GM12801 (cell line): Measurements from ENCODE around the gene NEXN.

Experiments used
- TF ChIP-seq, protein P1 (sequence below): IDR thresholded peaks from one replicate; pipeline ENCODE4 v1.5.1; 2011; ENCODE audit warnings: control low read depth; ENCODE audit not compliant: insufficient read length; ENCODE audit errors: extremely low read depth

NEXN gene

GRCh38 chr1:77858725-77859124, 29.7 kb upstream of the NEXN start:
- TF ChIP-seq, protein P1, sequence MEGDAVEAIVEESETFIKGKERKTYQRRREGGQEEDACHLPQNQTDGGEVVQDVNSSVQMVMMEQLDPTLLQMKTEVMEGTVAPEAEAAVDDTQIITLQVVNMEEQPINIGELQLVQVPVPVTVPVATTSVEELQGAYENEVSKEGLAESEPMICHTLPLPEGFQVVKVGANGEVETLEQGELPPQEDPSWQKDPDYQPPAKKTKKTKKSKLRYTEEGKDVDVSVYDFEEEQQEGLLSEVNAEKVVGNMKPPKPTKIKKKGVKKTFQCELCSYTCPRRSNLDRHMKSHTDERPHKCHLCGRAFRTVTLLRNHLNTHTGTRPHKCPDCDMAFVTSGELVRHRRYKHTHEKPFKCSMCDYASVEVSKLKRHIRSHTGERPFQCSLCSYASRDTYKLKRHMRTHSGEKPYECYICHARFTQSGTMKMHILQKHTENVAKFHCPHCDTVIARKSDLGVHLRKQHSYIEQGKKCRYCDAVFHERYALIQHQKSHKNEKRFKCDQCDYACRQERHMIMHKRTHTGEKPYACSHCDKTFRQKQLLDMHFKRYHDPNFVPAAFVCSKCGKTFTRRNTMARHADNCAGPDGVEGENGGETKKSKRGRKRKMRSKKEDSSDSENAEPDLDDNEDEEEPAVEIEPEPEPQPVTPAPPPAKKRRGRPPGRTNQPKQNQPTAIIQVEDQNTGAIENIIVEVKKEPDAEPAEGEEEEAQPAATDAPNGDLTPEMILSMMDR = no peak

GRCh38 chr1:77859248-77859647, 29.2 kb upstream of the NEXN start:
- TF ChIP-seq, protein P1 = no peak

DNA sequence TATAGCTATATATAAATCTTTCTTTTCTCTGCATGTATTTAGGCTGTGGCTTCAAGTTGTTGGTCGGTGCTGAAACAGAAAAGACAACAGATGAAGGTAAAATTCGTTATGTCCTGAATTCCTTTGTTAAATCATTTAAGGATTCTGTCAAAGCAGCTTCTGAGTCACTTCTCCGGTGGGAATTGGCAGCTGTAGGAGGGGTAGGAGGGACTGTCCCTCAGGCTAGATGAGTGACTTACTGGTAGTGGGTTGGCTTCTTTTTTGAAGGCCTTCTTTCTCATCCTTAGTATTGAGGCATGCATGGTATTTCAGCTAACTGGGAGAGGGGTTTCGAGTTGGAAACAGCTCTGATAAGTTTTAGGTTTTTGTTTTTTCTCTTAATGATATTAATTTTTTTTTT, 22.1 kb upstream of the NEXN start:
- TF ChIP-seq, protein P1 = no peak

DNA sequence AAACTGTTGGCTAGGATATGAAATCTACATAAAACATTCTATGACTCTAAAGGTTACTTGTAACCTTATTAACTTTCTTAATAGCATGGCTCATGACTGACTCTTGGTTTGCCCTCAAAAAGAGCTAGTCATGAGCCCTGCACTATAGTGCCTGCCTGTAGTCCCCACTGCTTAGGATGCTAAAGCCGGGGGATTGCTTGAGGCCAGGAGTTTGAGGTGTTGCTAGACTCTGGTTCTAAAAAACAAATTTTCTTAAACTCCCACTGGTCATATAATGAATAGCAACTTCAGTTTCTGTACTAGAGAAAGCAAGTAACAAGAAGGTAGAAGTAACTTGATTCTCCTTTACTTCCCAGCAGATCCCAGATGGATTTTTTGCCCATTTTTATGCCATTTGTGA, 15.8 kb upstream of the NEXN start:
- TF ChIP-seq, protein P1 = no peak

DNA sequence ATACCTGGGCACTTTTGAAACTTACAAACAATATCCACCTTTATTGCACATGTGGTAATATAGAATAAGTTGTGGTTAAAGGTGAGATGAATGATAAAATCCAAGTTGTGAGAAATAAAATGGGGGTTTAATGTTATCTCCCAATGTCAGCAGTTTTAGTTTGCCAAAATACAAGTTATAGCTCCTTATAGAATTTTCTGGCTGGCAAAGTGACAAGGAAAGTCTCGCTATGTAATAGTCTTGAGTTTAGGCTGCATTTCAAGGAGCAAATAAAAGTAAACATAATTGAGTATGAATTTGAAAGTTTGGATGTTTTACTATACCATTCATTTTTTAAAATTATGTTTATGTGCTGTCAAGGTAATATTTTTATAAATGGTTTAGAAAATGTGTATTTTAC, 15.0 kb upstream of the NEXN start:
- TF ChIP-seq, protein P1 = no peak

GRCh38 chr1:77874804-77875445, 13.5 kb upstream of the NEXN start:
- TF ChIP-seq, protein P1 = no peak

- TF ChIP-seq, protein P1 = no peak
Measured at GRCh38 chr1:77876884-77877283, 11.5 kb upstream of the NEXN start.

DNA sequence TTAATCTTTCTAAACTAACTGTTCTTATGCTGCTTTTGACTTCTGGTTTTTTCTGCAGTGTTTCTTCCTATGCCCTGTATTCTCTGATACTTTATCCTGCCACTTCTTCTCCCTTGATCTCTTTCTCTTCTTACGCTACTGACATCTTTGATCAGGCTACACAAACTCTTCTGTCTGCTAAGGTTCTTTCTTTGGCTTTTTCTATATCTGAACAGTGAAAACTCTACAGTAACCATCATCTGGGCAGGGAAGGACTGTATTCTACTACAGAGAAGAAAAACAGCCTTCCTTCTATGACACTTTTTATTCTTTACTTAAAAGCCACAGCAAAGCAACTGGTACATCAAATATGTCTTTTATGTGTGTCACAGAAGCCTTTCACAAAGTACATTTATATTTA, 7.4 kb upstream of the NEXN start:
- TF ChIP-seq, protein P1 = no peak
